Measurements from ENCODE around the gene BCKDK.
"Not testable (repeated sequence)": the region's sequence is repeated elsewhere in the genome, so short reads cannot be mapped to it uniquely, and the experiment has no call there.

Gene BCKDK

DNA sequence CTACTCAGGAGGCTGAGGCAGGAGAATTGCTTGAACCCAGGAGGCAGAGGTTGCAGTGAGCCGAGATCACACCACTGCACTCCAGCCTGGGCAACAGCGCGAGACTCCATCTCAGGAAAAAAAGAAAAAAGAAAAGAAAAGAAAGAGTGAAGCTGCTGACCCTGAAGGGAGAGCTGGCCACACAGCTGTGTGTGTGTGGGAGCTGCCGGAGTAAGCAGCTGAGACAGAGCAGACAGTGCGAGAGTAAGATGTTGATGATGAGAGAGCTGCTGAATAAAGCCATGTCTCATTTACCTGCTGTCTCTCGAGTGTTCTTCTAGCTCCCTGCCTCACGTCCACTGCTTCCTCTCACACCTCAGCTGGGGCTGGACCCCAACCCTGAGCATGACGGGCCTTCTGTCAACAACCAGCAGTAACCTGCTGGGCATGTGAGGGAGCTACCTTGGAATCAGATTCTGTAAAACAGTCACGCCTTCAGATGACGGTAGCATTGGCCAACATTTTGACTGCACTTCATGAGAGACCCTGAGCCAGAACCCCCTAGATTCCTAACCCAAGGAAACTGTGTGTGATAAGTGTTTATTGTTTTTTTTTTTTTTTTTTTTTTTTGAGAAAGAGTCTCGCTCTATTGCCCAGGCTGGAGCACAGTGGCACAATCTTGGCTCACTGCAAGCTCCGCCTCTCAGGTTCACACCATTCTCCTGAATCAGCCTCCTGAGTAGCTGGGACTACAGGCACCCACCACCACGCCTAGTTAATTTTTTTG, 7.1 kb upstream of the BCKDK start:
- DNase-seq: not testable (repeated sequence)

DNA sequence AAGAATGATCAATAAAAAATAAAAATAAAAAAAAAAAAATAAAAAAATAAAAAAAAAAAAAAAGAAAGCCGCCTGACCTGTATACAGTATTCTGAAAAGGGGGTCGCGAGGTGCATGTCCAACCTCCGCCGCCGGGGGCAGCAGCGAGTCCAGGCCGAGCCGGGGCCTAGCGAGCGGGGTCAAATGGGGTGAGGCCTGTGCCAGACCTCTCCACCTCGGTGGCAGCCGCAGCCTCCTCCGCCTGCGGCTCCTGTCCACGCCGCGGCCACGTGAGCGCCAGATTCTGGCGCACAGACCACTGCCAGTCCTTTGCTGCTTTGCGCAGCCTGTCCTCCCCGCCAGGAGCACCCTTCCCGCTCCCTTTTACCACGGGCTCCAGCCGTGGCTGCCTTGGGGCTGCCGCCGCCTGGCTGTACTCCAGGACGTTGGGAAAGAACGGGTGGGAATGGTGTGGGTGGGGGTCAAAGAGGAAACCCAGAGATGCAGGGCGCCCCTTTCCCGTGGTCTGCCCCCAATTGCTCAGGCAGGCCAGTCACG, 2.4 kb upstream of the BCKDK start:
- DNase-seq: no peak

DNA sequence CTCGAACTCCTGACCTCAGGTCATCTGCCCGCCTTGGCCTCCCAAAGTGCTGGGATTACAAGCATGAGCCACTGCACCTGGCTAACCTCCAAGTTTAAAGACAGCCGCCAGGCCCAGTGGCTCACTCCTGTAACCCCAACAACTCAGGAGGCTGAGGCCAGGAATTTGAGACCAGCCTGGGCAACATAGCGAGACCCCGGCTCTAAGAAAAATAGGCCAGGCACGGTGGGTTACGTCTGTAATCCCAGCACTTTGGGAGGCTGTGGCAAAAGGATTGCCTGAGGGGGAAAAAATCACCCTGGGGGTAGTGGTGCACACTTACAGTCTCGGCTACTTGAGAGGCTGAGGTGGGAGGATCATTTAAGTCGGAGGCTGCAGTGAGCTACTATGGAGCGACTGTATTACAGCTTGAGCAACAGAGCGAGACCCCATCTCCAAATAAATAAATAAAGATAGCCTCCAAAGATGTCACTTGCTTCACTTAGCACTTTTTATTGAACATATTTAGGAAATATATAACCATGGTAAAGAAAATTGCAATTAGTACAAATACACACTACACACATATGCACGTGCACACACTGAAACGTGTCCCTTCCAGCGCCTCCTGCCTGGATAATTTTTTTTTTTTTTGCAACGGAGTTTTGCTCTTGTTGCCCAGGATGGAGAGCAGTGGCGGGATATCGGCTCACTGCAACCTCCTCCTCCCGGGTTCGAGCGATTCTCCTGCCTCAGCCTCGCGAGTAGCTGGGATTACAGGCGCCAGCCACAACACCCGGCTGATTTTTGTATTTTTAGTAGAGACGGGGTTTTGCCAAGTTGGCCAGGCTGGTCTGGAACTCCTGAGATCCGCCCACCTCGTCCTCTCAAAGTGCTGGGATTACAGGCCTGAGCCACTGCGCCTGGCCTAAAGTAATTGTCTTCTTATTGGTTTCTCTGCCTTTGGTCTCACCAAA, 1.4 kb upstream of the BCKDK start:
- DNase-seq: no peak

DNA sequence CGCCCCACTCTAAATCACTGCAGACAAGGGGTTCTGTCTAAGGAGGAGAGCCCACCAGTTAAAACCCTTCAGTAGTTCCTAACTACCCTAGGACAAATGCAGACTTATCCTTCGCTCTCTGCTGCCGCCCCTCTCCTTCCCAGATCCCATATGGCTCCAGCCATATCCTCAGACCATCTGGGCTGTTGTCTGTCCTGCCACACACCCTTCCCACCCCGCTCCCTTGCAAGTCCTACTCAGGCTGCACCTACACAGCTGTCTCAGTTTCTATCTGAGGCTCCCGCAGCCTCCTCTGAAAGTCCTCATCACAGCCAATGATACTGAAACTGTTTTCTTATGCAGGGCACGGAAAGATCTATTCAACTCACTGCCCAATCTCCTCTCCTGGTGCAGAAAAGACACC, 720 bp upstream of the BCKDK start:
- DNase-seq: no peak

DNA sequence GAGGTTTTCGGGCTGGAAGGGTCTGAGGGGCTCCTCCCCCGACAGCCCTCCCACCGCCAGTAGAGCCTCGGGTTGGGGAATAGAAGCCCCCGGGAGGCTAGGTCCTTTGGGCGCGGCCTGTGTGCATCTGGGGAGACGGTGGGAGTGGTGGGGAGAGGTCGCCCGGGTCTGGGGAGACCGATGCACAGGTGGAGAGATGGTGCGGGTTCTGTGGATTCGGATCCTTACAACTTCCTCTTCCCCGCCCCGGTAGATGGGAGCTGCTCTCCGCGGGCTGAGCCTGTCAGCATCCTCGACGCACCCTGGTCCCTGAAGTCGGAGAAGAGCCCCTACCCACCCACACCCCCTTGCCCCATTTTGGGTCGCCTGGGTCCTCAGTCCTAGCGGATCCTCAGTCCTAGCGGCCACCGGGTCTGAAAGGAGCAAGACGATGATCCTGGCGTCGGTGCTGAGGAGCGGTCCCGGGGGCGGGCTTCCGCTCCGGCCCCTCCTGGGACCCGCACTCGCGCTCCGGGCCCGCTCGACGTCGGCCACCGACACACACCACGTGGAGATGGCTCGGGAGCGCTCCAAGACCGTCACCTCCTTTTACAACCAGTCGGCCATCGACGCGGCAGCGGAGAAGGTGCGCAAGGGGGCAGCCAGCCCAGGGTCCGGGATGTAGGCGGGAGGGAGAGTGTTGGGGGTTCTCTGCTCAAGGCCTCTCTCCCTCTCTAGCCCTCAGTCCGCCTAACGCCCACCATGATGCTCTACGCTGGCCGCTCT, 790 bp downstream of the BCKDK start:
- no peak for DNase-seq

DNA sequence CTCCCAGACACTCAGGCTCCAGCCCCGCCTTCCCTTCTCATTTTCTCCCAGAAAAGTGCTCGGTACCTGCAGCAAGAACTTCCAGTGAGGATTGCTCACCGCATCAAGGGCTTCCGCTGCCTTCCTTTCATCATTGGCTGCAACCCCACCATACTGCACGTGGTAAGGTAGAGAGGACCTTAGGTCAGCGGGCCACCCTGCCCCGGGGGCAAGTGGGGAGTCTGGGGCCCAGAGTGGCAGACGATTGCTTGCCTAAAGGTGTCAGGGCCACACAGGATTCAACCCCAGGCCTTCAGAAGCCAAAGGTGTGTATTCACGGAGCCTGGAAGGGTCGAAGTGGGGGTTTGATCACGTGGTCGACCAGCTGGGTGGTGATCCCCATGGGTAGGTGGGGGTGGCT, 1.4 kb downstream of the BCKDK start:
- no peak for DNase-seq

DNA sequence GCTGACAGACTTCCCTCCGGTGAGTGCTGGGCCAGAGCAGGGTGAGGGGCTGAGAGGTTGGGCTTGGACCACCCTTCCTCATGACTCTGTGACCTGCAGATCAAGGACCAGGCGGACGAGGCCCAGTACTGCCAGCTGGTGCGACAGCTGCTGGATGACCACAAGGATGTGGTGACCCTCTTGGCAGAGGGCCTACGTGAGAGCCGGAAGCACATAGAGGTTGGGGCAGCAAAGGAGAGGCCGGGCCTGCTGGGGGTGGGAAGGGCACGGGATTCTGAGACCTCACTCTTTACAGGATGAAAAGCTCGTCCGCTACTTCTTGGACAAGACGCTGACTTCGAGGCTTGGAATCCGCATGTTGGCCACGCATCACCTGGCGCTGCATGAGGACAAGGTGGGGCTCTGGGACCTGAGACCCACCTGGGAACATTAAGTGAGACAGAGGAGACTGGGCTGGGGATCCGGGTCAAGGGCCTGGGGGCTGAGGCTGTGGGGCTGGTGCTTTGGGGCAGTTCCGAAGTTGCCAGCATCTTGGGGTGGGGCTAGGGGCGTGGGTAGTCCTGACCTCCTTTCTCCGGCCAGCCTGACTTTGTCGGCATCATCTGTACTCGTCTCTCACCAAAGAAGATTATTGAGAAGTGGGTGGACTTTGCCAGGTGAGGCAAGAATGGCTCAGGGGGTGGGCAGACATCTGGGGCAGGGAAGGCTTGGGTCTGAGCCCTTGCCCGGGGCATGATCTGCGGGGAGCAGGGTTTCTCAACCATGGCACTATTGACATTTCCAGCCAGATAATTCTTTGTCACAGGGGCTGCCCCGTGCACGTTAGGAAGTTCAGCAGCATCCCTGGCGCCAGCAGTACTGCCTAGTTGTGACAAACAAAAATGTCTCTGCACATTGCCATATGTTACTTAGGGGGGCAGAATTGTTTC, 2.2 kb downstream of the BCKDK start:
- no peak for DNase-seq

DNA sequence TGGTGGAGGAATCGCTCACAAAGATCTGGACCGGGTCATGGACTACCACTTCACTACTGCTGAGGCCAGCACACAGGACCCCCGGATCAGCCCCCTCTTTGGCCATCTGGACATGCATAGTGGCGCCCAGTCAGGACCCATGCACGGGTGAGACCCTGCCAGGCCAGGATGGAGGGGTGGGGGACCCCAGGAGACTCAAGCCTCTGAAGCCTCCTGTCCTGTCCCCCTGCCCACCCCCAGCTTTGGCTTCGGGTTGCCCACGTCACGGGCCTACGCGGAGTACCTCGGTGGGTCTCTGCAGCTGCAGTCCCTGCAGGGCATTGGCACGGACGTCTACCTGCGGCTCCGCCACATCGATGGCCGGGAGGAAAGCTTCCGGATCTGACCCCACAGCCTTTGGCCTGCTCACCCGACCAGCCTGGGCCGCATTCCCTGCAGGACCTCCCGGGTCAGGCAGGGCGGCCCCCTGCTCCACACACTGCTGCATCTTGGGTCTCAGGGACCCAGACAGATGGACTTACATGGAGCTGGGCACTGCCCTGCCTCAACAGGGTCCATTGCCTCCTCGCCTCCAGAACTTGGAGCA, 3.8 kb downstream of the BCKDK start:
- DNase-seq: no peak

DNA sequence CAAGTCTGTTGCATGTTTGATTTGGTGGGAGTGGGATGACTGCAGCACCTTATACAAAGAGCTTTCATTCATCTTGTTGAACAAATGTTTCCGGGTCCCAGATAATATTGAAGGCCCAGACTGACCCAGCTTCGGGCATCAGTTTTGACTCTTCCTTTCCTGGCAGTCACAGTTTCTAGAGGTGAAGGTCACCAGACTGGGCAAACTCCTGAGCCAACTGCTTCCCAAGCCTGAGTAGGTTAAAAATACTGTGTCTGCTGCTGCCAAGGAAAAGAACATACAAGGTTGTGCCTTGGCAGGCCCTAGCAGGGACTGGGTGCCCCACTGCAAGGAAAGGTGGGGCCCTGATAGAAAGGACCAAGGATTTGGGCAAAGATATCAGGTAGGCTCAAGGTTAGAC, 4.5 kb downstream of the BCKDK start:
- DNase-seq: no peak

DNA sequence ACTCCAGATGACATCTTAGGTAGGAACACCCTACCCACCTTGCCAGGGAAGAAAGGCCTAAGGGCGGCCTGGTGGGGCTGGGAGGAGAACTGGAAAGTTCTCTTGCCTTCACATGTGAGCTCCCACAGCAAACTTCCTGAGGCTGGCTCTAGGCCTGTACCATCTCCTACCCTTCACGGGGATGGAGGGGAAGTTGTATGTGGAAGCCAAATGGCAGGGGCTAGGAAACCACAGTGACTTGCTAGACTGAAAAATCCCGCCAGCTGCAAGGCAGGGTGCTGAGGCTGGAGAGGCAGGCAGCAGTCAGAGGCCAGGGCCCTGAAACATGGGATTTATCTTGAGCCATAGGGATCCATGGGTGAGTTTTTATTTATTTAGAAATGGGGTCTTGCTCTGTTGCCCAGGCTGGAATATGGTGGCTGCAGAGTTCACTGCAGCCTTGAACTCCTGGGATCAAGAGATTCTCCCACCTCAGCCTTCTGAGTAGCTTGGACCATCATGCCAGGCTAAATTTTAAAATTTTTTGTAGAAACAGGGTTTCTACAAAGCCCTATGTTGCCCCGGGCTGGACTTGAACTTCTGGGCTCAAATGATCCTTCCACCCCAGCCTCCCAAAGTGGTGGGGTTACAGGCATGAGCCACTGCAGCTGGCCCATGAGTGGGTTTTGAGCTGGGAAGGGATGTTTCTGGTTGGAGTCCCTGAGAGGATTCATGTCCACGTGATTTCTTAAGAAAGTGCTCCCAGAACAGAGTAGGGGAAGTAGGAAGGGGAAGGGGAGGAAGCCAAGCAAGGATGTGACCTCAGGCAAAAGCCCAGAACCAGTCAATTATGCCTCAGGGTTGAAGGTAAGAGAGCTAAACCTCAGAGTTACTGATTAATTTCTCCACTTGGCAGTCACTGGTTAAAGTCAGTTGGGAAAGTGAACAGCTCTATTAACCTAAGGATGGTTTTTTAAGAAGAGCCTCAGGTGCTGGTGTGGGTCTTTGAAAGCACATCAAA, 5.2 kb downstream of the BCKDK start:
- DNase-seq: no peak

DNA sequence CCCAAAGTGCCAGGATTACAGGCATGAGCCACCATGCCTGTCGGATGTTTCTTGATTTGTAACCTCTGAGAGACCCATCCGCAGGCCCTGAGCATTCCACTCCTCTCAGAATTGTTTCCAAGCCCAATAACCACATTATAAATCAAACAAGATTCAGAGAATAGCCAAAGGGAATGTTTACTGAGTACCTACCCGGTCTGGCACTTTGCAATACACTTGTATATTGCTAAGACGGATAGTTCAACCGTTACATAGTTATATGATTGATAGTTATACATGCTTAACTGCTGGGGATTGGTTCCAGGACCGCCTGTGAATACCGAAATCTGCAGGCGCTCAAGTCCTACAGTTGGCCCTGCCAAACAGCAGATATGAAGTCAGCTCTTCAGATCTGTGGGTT, 6.3 kb downstream of the BCKDK start:
- DNase-seq: no peak

DNA sequence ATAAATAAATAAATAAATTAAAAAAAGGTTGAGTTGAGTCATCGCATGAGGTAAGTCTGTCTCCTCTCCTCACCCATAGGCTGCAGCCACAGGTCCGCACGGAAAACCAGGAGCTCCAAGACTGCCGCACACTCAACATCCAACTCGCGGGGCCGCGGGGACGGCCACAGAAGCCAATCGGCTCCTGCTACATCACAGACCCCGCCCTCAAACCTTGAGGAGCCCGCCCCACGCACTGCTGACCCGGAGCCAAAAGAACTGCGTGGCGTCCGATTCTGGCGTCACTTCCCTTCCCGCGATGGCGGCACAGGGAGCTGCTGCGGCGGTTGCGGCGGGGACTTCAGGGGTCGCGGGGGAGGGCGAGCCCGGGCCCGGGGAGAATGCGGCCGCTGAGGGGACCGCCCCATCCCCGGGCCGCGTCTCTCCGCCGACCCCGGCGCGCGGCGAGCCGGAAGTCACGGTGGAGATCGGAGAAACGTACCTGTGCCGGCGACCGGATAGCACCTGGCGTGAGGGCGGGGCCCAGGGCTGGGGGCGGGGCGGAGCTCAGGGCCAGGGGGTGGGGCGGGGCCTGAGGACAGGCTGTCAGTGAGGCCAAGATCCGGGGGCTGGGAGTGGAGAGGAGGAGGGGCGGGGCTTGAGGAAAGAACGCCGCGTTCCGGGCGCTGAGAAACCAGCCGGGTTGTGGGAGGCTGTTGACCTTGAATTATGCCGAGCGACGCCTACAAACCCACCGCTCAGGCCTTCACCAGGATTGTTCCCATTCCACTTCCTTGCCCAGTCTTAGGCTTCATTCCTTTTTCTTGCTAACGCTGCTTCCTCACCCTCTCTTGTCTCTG, 9.4 kb downstream of the BCKDK start, which contains the start of gene KAT8:
Gene KAT8, plus strand, starts transcription at position 281 of the 839 bp plus-strand sequence. Its CDS starts 18 bp downstream, at position 299.
- peak; percentile 93 for DNase-seq

DNA sequence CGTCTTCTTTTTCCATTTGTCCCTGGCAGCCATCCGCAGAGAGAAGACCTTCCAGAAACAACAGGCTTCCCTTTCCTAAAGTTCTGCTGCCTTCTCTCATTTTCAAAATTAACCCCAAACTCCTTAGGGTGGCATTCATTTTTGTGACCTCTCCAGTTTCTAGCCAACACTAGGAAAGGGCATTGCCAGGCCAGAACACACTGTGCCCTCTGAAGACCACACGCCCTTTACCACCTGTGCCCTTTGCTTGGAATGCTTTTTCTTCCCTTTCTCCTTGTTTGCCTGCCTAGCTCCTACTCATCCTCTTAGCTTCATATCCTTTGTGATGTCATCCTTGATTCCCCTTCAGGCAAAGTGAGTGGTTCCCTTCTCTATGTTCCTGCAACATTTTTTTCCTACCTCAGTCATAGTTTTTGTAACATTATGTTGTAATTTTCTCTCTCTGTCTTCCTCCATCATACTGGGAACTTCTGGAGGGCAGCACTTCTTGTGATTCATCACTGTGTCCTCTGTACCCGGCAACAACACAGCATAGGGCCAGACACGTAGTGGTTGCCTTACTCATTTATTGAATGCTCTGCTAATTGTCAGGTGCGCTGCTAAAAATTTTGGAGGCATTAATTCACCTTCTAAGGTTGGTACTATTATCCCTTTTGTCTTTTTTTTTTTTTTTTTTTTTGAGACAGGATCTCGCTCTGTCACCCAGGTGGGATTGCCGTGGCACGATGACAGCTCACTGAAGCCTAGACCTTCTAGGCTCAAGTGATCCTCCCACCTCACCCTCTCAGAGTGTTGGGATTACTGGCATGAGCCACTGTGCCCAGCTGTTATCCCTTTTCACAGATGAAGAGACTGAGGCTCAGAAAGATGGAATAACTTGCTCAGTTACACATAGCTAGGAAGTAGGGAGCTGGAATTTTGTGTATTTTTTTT, 10.3 kb downstream of the BCKDK start:
- no peak for DNase-seq

DNA sequence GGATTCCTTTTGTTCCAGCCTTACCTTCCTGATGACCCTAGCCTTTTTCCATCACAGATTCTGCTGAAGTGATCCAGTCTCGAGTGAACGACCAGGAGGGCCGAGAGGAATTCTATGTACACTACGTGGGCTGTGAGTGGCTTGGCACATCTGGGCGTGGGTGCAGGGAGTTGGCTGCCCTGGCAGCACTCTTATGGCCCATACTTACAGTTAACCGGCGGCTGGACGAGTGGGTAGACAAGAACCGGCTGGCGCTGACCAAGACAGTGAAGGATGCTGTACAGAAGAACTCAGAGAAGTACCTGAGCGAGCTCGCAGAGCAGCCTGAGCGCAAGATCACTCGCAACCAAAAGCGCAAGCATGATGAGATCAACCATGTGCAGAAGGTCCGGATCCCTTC, 11.9 kb downstream of the BCKDK start:
- no peak for DNase-seq

DNA sequence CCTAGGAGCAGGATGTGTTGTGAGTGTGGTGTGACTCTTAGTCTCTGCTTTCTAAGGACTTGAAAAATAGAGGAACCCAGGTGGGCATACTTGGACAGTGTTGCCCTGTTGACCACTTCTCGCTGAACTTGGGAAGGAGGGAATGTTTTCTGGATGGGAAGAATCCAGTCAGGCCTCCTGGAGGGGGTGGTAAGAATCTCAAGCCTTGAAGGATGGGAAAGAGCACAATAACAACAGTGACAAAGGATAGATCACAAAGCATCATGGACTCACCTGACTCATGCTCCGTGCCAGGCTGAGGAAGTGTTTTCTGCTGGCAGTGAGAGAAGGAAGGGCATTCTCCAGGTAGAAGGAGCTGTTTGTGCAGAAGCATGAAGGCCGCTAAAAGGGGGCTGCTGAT, 17.7 kb downstream of the BCKDK start:
- no peak for DNase-seq

DNA sequence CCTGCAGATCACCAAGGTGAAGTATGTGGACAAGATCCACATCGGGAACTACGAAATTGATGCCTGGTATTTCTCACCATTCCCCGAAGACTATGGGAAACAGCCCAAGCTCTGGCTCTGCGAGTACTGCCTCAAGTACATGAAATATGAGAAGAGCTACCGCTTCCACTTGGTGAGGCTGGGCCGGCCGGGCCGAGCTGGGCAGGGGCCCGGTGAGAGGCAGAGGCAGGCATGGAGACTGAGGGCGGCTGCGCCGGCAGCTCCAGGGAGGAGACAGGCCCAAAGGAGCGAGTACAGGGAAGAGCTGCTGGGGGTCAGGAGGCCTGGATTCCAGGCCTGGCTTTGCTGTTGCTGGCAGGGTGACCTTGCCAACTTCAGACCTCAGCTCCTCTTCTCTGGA, 19.0 kb downstream of the BCKDK start:
- no peak for DNase-seq

DNA sequence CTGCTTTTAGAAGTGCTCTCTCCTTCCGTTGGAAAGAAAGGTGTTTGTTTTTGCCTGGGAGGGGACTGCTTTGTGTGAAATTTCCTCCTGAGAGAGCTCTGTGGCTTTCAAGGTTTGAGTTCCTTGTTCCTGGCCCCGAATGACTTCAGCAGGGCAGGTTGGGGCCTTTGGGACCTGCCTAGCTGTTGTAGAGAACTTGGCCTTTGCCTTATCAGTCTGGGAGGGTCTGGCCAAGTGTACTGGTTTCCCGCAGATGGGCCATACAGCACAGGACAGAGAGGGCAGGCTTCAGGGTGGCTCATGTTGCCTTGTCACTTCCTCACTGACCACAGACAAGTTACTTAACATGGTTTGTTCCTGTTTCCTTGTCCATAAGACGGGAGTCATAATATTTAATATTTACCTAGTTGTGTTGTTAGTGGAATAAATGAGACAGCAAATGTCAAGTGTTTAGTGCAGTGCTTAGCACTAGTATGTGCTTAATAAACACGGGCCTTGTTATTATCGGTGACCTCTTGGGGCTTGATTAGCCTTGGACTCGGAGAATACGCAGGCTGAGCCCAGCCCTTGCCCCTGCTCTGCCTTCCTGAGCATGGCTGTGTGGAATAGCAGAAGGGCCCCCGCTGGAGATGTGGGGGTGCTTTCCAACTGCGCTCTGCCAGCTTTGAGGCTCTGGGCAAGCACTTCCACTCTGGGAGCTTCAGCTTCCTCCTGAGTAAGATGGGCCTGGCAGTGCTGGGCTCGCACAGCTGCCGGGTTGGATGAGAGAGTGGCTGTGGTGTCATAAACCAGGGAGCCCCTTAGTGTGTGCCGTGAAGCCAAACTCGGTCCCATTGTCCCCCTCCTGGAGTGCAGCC, 20.8 kb downstream of the BCKDK start:
- DNase-seq: no peak
